ENCODE results near the gene RAB15.

Gene RAB15

DNA sequence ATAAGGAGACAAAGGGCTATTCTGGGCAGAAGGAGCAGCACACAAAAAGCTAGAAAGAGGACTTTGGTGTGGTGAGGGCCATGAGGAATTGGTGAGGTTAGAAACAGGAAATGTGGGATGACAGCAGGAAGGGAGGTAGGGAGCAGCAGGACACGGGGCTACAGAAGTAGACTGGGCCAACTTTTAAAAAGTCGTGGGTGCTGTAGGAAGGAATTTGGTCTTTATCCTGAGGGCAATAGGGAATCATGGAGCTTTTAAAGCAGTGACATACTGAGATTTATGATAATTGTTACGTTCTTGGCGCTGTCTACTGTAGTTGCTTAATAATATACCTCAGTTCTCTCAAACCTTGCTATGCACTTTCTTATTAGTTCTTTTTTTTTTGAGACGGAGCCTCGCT, 66.1 kb downstream of the RAB15 start:
- DNase-seq (ENCODE audit: low read depth), result no peak

DNA sequence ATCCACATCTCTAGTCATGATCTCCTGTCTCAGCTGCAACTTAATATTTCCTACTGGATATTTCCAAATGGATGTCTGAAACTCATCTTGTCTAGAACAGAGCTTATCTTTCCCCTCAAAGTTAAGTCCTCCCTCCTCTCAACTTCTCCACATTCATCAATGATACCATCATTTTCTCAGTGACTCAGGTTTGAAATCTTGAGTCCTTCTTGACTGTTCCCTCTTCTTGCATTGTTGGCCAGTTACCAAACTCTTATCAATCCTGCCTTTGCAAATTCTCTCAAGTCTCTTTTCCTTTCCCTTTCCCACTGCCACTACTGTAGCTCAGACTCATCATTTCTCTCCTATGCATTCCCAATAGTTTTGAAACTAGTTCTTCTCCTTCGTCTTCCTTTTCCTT, 72.2 kb downstream of the RAB15 start:
- DNase-seq (ENCODE audit: low read depth), result no peak

All from GM04504 (cell line).